ENCODE results near the gene GDI1.

The GDI1 gene

GRCh38 chrX:154473683-154474082 lies 36.7 kb downstream of the GDI1 start:
- H3K4me3 ChIP-seq (ENCODE audit: low read length): no peak overlapping the region
- DNase-seq (ENCODE audit: low read depth): no peak
- TF ChIP-seq CTCF (IDR thresholded peaks at IDR 0.05; ENCODE audit: insufficient read depth, low read depth, low read length, missing control alignments): no peak

- no peak overlapping the region for H3K4me3 ChIP-seq (ENCODE audit: low read length)
- TF ChIP-seq CTCF (IDR thresholded peaks at IDR 0.05; ENCODE audit: insufficient read depth, low read depth, low read length, missing control alignments): no peak
These were observed 39.9 kb downstream of the GDI1 start for GRCh38 chrX:154476821-154477220.

GRCh38 chrX:154477891-154478477 lies 41.0 kb downstream of the GDI1 start:
- no peak for TF ChIP-seq CTCF (IDR thresholded peaks at IDR 0.05; ENCODE audit: insufficient read depth, low read depth, low read length, missing control alignments)
- peak overlapping the region; percentile 45 for H3K4me3 ChIP-seq (ENCODE audit: low read length)
- no peak for DNase-seq (ENCODE audit: low read depth)

More at GRCh38 chrX:154476821-154477220, 39.9 kb downstream of the GDI1 start:
- no peak for DNase-seq (ENCODE audit: low read depth)

- H3K4me3 ChIP-seq (ENCODE audit: low read length): peak within 1 kb of the TSS; percentile 45
- peak; percentile 88 for DNase-seq (ENCODE audit: low read depth)
- no peak for TF ChIP-seq CTCF (IDR thresholded peaks at IDR 0.05; ENCODE audit: insufficient read depth, low read depth, low read length, missing control alignments)
These were observed 42.0 kb downstream of the GDI1 start, which contains the start of gene LAGE3 for GRCh38 chrX:154478728-154479622. Gene LAGE3, minus strand, starts transcription at chrX:154479281. Its CDS starts 366 bp downstream, at chrX:154478915.

GRCh38 chrX:154481195-154481594 lies 44.2 kb downstream of the GDI1 start:
- DNase-seq (ENCODE audit: low read depth): no peak
- H3K4me3 ChIP-seq (ENCODE audit: low read length): no peak overlapping the region
- no peak for TF ChIP-seq CTCF (IDR thresholded peaks at IDR 0.05; ENCODE audit: insufficient read depth, low read depth, low read length, missing control alignments)

GRCh38 chrX:154481911-154482601 lies 45.1 kb downstream of the GDI1 start:
- no peak overlapping the region for H3K4me3 ChIP-seq (ENCODE audit: low read length)
- no peak for DNase-seq (ENCODE audit: low read depth)
- TF ChIP-seq CTCF (IDR thresholded peaks at IDR 0.05; ENCODE audit: insufficient read depth, low read depth, low read length, missing control alignments): no peak
